NB4 (cell line): ENCODE data around the gene SMAD3.

Source experiments
- DNase-seq: peaks from one replicate; pipeline ENCODE4 v3.0.0; 2010; ENCODE audit warnings: low read depth
- H3K4me3 ChIP-seq: one replicate; pipeline ENCODE4 v1.5.1; 2011; ENCODE audit warnings: mild to moderate bottlenecking, low read depth, low read length, moderate library complexity
- MYC ChIP-seq: IDR thresholded peaks from 2 replicates; pipeline ENCODE4 v1.6.1; 2011; ENCODE audit warnings: low read depth, low read length
- POLR2A ChIP-seq: IDR thresholded peaks from 2 replicates; pipeline ENCODE4 v1.6.1; 2011; ENCODE audit warnings: mild to moderate bottlenecking; ENCODE audit not compliant: insufficient read length; ENCODE audit errors: extremely low read depth
- TF ChIP-seq, protein P1 (sequence below): IDR thresholded peaks from 2 replicates; pipeline ENCODE4 v1.6.1; 2011; ENCODE audit warnings: low read depth, low read length
- TF ChIP-seq, protein P2 (sequence below): IDR thresholded peaks from one replicate; pipeline ENCODE4 v1.5.1; 2012; ENCODE audit warnings: low read depth, low read length

SMAD3 gene

DNA sequence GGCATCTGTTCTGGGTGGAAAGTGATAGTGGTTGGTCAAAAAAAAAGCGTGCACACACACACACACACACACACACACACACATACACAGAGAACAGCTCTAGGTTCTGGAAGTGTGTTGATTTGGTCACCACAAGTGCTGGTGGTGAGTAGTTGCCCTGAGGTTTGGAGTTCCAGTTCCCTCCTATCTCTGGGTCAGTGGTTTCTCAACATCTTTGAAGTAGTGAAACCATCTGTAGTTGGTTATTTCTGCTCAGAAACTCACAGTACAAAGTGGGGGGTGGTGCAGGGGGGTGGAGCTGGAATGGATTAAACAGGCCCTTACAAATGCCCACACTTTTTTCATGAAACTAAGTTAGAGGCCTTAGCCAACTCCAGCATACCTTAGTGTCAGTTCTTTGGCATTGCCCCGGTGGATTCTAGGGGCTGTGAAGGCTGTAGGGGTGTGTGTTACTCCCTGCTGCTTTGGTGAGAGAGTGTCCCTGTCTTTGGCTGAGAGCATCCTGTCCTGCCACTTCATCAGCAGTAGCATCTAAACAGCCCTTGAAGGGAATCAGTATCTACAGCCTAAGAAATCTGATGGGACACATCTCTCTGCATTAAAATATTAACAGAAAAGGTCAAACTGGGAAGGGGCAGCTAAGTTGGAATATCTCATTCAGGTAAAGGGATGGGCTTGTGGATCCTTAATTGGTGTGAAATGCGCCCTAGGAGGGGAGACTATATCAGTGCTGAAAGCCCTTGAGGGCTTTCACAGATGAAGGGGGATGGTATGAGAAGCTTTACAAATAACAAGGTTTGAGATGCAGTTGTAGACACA is 20.6 kb downstream of the SMAD3 start:
- DNase-seq = peak; percentile 86
- TF ChIP-seq POLR2A (no peak), MYC (no peak)
- TF ChIP-seq, protein P1, sequence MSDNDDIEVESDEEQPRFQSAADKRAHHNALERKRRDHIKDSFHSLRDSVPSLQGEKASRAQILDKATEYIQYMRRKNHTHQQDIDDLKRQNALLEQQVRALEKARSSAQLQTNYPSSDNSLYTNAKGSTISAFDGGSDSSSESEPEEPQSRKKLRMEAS = no peak
- TF ChIP-seq, protein P2, sequence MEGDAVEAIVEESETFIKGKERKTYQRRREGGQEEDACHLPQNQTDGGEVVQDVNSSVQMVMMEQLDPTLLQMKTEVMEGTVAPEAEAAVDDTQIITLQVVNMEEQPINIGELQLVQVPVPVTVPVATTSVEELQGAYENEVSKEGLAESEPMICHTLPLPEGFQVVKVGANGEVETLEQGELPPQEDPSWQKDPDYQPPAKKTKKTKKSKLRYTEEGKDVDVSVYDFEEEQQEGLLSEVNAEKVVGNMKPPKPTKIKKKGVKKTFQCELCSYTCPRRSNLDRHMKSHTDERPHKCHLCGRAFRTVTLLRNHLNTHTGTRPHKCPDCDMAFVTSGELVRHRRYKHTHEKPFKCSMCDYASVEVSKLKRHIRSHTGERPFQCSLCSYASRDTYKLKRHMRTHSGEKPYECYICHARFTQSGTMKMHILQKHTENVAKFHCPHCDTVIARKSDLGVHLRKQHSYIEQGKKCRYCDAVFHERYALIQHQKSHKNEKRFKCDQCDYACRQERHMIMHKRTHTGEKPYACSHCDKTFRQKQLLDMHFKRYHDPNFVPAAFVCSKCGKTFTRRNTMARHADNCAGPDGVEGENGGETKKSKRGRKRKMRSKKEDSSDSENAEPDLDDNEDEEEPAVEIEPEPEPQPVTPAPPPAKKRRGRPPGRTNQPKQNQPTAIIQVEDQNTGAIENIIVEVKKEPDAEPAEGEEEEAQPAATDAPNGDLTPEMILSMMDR = no peak
- no peak overlapping the region for H3K4me3 ChIP-seq

DNA sequence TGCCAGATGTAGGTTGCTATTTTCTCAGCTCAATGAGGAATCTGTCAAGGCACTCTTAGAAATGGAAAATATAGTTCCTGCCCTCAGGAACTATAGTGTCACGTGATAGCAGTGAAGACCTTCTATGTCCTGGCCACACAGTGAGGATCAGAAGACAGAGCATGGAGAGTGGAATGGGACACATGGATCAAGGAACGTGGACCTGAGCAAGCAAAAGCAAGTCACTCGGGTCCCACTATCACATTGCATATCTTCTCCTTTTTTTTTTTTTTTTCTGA is 21.2 kb downstream of the SMAD3 start:
- no peak for DNase-seq
- no peak for TF ChIP-seq POLR2A
- TF ChIP-seq, protein P1 = no peak
- no peak overlapping the region for H3K4me3 ChIP-seq

DNA sequence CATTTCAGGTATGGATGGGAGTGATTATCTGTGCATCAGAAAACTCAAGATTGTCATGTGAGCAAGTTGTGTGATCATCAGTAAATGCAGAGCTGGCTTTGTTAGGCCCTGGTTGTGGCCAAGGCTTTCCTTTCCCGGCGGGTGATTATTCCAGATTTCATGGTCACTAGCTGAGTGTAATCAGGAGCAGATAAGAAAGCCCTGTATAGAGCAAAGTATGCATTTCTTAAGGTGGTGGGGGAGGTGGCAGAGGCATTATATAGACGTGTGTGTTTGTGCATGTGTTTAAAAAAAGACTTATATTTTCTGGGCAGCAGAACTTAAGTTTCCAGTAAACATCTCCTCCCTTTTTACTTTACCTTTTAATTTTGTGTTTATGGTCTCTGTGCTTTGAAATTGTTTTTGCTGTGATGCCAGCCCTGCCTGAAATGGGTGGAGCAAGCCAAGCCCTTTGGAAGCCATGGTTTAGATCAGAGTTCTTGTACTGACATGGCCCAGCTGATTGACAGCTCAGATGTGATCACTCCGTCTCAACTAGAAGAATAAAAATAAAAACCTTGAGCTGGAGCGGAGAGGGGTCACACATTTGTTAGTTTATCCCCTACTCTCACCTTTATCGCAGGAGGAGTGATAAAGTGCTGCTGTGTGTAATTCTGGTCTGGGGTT is 22.2 kb downstream of the SMAD3 start:
- H3K4me3 ChIP-seq = no peak overlapping the region
- no peak for TF ChIP-seq POLR2A
- TF ChIP-seq, protein P2 = no peak
- TF ChIP-seq, protein P1 = no peak
- TF ChIP-seq MYC = no peak
- no peak for DNase-seq

DNA sequence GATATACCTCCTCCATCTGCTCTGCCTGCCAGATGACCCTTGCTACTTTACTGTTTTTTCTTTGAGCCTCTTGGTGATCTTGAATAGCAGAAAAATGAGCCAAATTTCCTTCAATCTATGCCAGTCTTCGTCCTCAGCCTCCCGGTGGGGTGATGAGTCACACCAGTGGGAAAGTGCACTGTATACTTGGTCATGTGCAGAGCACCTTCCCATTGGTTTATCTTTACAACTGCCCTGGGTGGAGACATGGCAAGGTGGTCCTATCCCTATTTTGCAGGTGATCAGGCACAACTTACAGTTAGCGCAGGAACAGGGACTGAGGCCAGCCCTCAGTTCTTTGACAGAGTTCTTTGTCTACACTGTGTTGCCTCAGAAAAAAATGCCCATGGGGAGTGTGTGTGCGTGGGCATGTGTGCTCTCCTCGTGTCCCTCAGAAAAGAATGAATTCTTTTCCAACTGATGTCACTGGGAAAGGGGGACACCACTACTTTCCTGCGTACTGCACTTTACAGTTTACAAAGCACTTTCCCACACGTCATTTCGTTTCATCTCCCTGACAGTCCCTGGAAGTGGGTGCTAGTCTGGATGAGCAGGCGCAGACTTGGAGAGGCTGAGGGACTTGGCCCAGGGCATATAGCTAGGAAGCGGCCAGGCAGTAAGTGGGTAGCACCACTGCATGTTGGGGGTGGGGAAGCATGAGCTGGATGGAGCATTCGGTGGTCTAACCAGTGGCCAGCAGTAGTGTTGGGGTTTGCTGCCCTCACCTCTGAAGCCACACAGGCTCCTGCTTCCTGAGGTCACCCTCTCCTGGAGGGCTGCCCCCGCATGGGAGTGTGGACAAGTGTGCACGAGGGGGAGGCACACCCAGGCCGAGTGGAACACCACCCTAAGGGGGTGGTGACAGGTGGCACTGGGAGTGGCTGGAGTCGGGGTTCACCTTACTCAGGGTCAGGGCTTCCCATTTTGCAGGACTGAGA is 24.1 kb downstream of the SMAD3 start:
- peak; percentile 56 for DNase-seq

DNA sequence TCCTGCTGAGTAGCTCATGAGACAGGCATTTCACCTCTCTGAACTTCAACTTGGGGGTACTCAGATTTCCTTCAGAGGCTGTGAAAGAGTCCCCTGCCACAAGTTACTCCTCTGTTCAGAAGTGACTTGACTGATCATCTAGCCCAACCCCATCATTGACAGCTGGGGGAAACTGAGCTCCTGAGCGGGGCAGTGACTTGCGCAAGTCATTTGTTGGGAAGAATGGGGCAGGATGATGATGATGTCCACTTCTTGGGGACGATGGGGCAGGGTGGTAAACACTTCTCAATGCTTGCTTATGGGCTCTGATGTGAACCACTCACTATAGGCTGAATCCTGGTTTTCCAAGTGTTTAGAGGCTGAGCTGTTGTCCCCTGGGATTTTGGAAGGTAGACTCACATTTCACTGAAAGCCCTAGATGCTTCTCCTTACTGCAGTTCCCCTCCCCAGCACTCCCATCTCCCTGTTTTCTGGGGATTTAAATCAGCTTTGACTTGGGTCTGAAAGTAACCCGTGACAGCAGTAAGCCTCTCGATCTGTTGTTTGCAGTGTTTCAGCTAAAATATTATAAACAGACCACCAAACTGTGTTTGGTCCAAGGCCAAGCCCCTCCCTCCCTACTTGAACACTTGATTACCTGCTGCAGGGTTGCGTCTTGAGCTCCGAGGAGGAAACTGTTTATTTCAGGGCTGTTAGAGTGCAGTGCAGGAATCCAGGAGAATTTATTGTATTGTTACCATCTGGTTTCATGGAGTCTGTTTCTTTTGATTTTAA is 25.1 kb downstream of the SMAD3 start:
- no peak for DNase-seq
- TF ChIP-seq MYC (no peak), POLR2A (no peak)
- TF ChIP-seq, protein P2 = no peak
- TF ChIP-seq, protein P1 = no peak
- peak overlapping the region; percentile 16 for H3K4me3 ChIP-seq

More for the DNA sequence above, 24.1 kb downstream of the SMAD3 start:
- no peak overlapping the region for H3K4me3 ChIP-seq
- TF ChIP-seq, protein P1 = peak; percentile 73
- TF ChIP-seq, protein P2 = no peak
- TF ChIP-seq MYC = no peak
- no peak for TF ChIP-seq POLR2A
